Tibial nerve (tissue), 3 donors: ENCODE measurements around the gene RWDD3.

Experiments used
- CTCF ChIP-seq, 5 experiments: fragments of 200-600 bp in 3 of 5; fragments of 450-650 bp in 2 of 5; sonication (generic) in 3 of 5; IDR thresholded peaks; one replicate each; pipeline ENCODE4 v1.5.1; 2016 to 2019; ENCODE audit warnings: antibody characterized with exemption in 5 of 5, mild to moderate bottlenecking in 3 of 5, moderate library complexity in 2 of 5
- POLR2A ChIP-seq, 2 donors: fragments of 450-650 bp; IDR thresholded peaks; one replicate each; pipeline ENCODE4 v1.6.1; 2017; ENCODE audit warnings: antibody characterized with exemption in 2 of 2, mild to moderate bottlenecking in 2 of 2, moderate library complexity in 2 of 2

DNA sequence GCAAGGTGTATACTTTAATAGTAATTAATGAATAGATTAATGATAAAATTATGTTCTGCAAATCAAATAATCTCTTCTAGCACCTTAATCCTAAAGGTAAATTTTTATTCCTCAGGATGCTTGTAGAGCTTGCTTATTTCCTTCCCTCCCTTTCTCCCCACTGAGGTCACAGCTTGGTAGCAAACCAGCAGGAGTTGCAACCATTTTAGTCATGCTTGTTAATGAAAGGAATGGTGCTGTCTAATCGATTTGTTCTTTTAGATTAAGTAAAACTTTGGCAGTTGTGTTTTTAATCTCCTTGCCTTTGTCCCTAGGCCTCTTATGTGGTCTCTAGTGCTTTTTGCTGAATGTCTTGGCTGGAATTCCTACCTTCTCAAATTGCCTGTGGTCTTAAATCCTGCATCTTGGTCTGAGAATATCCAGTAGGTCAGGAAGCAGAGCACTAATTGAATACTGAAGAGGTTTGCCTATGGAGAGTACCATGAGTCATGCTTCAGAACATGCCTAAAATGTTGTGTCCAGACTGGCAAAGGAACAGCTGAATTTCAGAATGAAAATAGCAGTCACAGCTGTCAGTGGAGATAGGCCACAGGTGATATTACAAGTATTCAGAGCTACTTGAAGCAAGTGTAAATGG, 36.3 kb upstream of the RWDD3 start:
- TF ChIP-seq CTCF (IDR thresholded peaks at IDR 0.05) (no peak), POLR2A (IDR thresholded peaks at IDR 0.05) (no peak)
